ENCODE data around the gene DYNLL2.

GRCh38 chr17:58112970-58113631 lies 29.9 kb downstream of the DYNLL2 start:
- peak; percentile 83 to 93 (median 92) for TF ChIP-seq CTCF (IDR thresholded peaks at IDR 0.05)
- TF ChIP-seq POLR2A (IDR thresholded peaks at IDR 0.05), result no peak

Data from uterus (tissue), 2 donors.